Brain pericyte (primary cell): ENCODE measurements around the gene MARK1.
"Not testable (repeated sequence)": the region's sequence is repeated elsewhere in the genome, so short reads cannot be mapped to it uniquely, and the experiment has no call there.

ENCODE experiments used
- DNase-seq: peaks from one replicate; pipeline ENCODE4 v3.0.0-alpha.2; 2012; ENCODE audit warnings: low read depth, low spot score

Gene MARK1

GRCh38 chr1:220611100-220611499, 83.2 kb downstream of the MARK1 start:
- DNase-seq, result not testable (repeated sequence)

GRCh38 chr1:220616836-220617235, 88.9 kb downstream of the MARK1 start:
- no peak for DNase-seq

- DNase-seq, result no peak
Measured at GRCh38 chr1:220628431-220628830, 100.5 kb downstream of the MARK1 start.

GRCh38 chr1:220631238-220631815, 103.4 kb downstream of the MARK1 start:
- no peak for DNase-seq

GRCh38 chr1:220637759-220638158, 109.8 kb downstream of the MARK1 start:
- no peak for DNase-seq

- no peak for DNase-seq
Measured at GRCh38 chr1:220642285-220642684, 114.3 kb downstream of the MARK1 start.

- no peak for DNase-seq
Measured at GRCh38 chr1:220652995-220653394, 125.1 kb downstream of the MARK1 start.

- no peak for DNase-seq
Measured at GRCh38 chr1:220655509-220655908, 127.6 kb downstream of the MARK1 start.

GRCh38 chr1:220655961-220656740, 128.2 kb downstream of the MARK1 start:
- no peak for DNase-seq

- no peak for DNase-seq
Measured at GRCh38 chr1:220666349-220666748, 138.4 kb downstream of the MARK1 start.

GRCh38 chr1:220669005-220669404, 141.1 kb downstream of the MARK1 start:
- no peak for DNase-seq

GRCh38 chr1:220670365-220670764, 142.4 kb downstream of the MARK1 start:
- no peak for DNase-seq

GRCh38 chr1:220673921-220674320, 146.0 kb downstream of the MARK1 start:
- no peak for DNase-seq

- DNase-seq, result no peak
Measured at GRCh38 chr1:220677251-220677650, 149.3 kb downstream of the MARK1 start.

- DNase-seq, result no peak
Measured at GRCh38 chr1:220680085-220680687, 152.2 kb downstream of the MARK1 start.

GRCh38 chr1:220681220-220681880, 153.4 kb downstream of the MARK1 start:
- DNase-seq, result no peak

GRCh38 chr1:220682901-220683576, 155.1 kb downstream of the MARK1 start:
- no peak for DNase-seq

- not testable (repeated sequence) for DNase-seq
Measured at GRCh38 chr1:220683716-220684115, 155.8 kb downstream of the MARK1 start.

GRCh38 chr1:220684890-220685289, 157.0 kb downstream of the MARK1 start:
- DNase-seq, result no peak

- no peak for DNase-seq
Measured at GRCh38 chr1:220685879-220686278, 157.9 kb downstream of the MARK1 start.

- DNase-seq, result no peak
Measured at GRCh38 chr1:220687809-220688208, 159.9 kb downstream of the MARK1 start.

- DNase-seq, result no peak
Measured at GRCh38 chr1:220689666-220690065, 161.7 kb downstream of the MARK1 start.
